HepG2 (cell line): ENCODE data around the gene SLC16A11. TPM values are rescaled to one million over a fixed set of nuclear protein-coding genes. Genes with fewer than 3 reads are reported as not detected.

Experiments
- AKAP8 ChIP-seq: sonication (generic); formaldehyde crosslinking; IDR thresholded peaks from 2 replicates; pipeline ENCODE4 v1.5.1; 2020; ENCODE audit warnings: mild to moderate bottlenecking, missing genetic modification reagents
- CBFB ChIP-seq: sonication (generic); formaldehyde crosslinking; IDR thresholded peaks from 2 replicates; pipeline ENCODE4 v1.4.0; 2020; ENCODE audit warnings: missing genetic modification reagents
- FOSL2 ChIP-seq: sonication (generic); formaldehyde crosslinking; IDR thresholded peaks from 2 replicates; pipeline ENCODE4 v1.4.0; 2020; ENCODE audit warnings: missing genetic modification reagents
- GLMP ChIP-seq: sonication (generic); formaldehyde crosslinking; IDR thresholded peaks from 2 replicates; pipeline ENCODE4 v1.9.0; 2021; ENCODE audit warnings: missing genetic modification reagents, mild to moderate bottlenecking, borderline replicate concordance
- JDP2 ChIP-seq: sonication (generic); formaldehyde crosslinking; IDR thresholded peaks from 2 replicates; pipeline ENCODE4 v1.8.1; 2022; ENCODE audit warnings: missing genetic modification reagents, borderline replicate concordance
- REST ChIP-seq, 2 experiments: IDR thresholded peaks; 2 replicates each; pipeline ENCODE4 v1.6.1; 2011 to 2012; ENCODE audit warnings: low read length in 2 of 2, borderline replicate concordance in 1 of 2, low read depth in 1 of 2, mild to moderate bottlenecking in 1 of 2, moderate library complexity in 1 of 2
- ZIK1 ChIP-seq: sonication (generic); formaldehyde crosslinking; IDR thresholded peaks from 2 replicates; pipeline ENCODE4 v1.5.0; 2020; ENCODE audit warnings: mild to moderate bottlenecking, low read depth, missing genetic modification reagents, borderline replicate concordance
- ZNF296 ChIP-seq: sonication (generic); formaldehyde crosslinking; conservative IDR thresholded peaks from 2 replicates; pipeline ENCODE4 v1.5.0; 2020; ENCODE audit warnings: mild to moderate bottlenecking, missing genetic modification reagents
- ZNF337 ChIP-seq: sonication (generic); formaldehyde crosslinking; IDR thresholded peaks from 2 replicates; pipeline ENCODE4 v1.5.1; 2020; ENCODE audit warnings: missing genetic modification reagents, low read depth, mild to moderate bottlenecking, borderline replicate concordance
- ZNF354B ChIP-seq: sonication (generic); formaldehyde crosslinking; IDR thresholded peaks from 2 replicates; pipeline ENCODE4 v1.8.0; 2022; ENCODE audit warnings: mild to moderate bottlenecking, missing genetic modification reagents
- ZNF564 ChIP-seq: sonication (generic); formaldehyde crosslinking; IDR thresholded peaks from 2 replicates; pipeline ENCODE4 v1.8.1; 2023; ENCODE audit warnings: mild to moderate bottlenecking, missing genetic modification reagents
- ZNF747 ChIP-seq: sonication (generic); formaldehyde crosslinking; IDR thresholded peaks from 2 replicates; pipeline ENCODE4 v1.8.1; 2023; ENCODE audit warnings: missing genetic modification reagents, mild to moderate bottlenecking, borderline replicate concordance
- polyA plus RNA-seq, 8 experiments: library from polyadenylated mRNA; depleted of rRNA in 3 of 8; stranded (reverse) in 7 of 8; unstranded in 1 of 8; fragments of >200 nt; fragmentation: Illumina TruSeq in 4 of 8; extraction: Trizol in 4 of 8; gene quantifications; 2 replicates each; pipeline versions ENCODE4 v1.2.1 to v1.2.3, GENCODE V29; 2011 to 2016; ENCODE audit warnings: low read depth in 4 of 8, missing spikeins in 1 of 8, mixed read lengths in 1 of 8; ENCODE audit not compliant: insufficient read depth in 1 of 8
- total RNA-seq, 5 experiments: library from RNA; depleted of rRNA; stranded (reverse); fragments of >200 nt; fragmentation: Illumina TruSeq; extraction: Trizol; gene quantifications; 2 replicates each; pipeline ENCODE4 v1.2.3, GENCODE V29; 2016; ENCODE audit warnings: low read depth in 1 of 5
- TF ChIP-seq, protein P1 (sequence below): sonication (generic); formaldehyde crosslinking; IDR thresholded peaks from 2 replicates; pipeline ENCODE4 v1.4.0; 2020; ENCODE audit warnings: low read depth, mild to moderate bottlenecking, missing genetic modification reagents
- TF ChIP-seq, protein P2 (sequence below): sonication (generic); formaldehyde crosslinking; IDR thresholded peaks from 2 replicates; pipeline ENCODE4 v1.9.0; 2021; ENCODE audit warnings: missing genetic modification reagents, borderline replicate concordance
- TF ChIP-seq, protein P3 (sequence below): sonication (generic); formaldehyde crosslinking; IDR thresholded peaks from 2 replicates; pipeline ENCODE4 v1.5.0; 2020; ENCODE audit warnings: missing genetic modification reagents
- TF ChIP-seq, protein P4 (sequence below): sonication (generic); formaldehyde crosslinking; IDR thresholded peaks from 2 replicates; pipeline ENCODE4 v1.4.0; 2020; ENCODE audit warnings: missing genetic modification reagents

SLC16A11 gene
- total and polyA plus RNA-seq, 2 of the 13 experiments (the other 11 are each of a cell fraction or from before 2014, with no cell fraction given), result not detected

GRCh38 chr17:7046127-7046724 lies 2.3 kb upstream of the SLC16A11 start (continued):
- TF ChIP-seq GLMP (CRISPR knock-in tag) (no peak), REST (IDR thresholded peaks at IDR 0.05; ENCODE audit: borderline replicate concordance in 1 of 2, low read depth in 1 of 2, low read length in 2 of 2) (no peak), ZNF564 (CRISPR knock-in tag) (no peak), CBFB (CRISPR knock-in tag) (no peak), FOSL2 (CRISPR knock-in tag) (peak; percentile 29; the same call in 1 of the 2 replicates), ZNF337 (CRISPR knock-in tag) (no peak), ZNF296 (no peak), ZNF354B (CRISPR knock-in tag) (no peak), JDP2 (no peak), ZIK1 (no peak), AKAP8 (CRISPR knock-in tag) (no peak), ZNF747 (no peak)
- TF ChIP-seq, protein P1, sequence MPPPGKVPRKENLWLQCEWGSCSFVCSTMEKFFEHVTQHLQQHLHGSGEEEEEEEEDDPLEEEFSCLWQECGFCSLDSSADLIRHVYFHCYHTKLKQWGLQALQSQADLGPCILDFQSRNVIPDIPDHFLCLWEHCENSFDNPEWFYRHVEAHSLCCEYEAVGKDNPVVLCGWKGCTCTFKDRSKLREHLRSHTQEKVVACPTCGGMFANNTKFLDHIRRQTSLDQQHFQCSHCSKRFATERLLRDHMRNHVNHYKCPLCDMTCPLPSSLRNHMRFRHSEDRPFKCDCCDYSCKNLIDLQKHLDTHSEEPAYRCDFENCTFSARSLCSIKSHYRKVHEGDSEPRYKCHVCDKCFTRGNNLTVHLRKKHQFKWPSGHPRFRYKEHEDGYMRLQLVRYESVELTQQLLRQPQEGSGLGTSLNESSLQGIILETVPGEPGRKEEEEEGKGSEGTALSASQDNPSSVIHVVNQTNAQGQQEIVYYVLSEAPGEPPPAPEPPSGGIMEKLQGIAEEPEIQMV (CRISPR knock-in tag), result no peak
- TF ChIP-seq, protein P2, sequence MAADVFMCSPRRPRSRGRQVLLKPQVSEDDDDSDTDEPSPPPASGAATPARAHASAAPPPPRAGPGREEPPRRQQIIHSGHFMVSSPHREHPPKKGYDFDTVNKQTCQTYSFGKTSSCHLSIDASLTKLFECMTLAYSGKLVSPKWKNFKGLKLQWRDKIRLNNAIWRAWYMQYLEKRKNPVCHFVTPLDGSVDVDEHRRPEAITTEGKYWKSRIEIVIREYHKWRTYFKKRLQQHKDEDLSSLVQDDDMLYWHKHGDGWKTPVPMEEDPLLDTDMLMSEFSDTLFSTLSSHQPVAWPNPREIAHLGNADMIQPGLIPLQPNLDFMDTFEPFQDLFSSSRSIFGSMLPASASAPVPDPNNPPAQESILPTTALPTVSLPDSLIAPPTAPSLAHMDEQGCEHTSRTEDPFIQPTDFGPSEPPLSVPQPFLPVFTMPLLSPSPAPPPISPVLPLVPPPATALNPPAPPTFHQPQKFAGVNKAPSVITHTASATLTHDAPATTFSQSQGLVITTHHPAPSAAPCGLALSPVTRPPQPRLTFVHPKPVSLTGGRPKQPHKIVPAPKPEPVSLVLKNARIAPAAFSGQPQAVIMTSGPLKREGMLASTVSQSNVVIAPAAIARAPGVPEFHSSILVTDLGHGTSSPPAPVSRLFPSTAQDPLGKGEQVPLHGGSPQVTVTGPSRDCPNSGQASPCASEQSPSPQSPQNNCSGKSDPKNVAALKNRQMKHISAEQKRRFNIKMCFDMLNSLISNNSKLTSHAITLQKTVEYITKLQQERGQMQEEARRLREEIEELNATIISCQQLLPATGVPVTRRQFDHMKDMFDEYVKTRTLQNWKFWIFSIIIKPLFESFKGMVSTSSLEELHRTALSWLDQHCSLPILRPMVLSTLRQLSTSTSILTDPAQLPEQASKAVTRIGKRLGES, result no peak
- TF ChIP-seq, protein P3, sequence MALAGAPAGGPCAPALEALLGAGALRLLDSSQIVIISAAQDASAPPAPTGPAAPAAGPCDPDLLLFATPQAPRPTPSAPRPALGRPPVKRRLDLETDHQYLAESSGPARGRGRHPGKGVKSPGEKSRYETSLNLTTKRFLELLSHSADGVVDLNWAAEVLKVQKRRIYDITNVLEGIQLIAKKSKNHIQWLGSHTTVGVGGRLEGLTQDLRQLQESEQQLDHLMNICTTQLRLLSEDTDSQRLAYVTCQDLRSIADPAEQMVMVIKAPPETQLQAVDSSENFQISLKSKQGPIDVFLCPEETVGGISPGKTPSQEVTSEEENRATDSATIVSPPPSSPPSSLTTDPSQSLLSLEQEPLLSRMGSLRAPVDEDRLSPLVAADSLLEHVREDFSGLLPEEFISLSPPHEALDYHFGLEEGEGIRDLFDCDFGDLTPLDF (CRISPR knock-in tag), result no peak
- TF ChIP-seq, protein P4, sequence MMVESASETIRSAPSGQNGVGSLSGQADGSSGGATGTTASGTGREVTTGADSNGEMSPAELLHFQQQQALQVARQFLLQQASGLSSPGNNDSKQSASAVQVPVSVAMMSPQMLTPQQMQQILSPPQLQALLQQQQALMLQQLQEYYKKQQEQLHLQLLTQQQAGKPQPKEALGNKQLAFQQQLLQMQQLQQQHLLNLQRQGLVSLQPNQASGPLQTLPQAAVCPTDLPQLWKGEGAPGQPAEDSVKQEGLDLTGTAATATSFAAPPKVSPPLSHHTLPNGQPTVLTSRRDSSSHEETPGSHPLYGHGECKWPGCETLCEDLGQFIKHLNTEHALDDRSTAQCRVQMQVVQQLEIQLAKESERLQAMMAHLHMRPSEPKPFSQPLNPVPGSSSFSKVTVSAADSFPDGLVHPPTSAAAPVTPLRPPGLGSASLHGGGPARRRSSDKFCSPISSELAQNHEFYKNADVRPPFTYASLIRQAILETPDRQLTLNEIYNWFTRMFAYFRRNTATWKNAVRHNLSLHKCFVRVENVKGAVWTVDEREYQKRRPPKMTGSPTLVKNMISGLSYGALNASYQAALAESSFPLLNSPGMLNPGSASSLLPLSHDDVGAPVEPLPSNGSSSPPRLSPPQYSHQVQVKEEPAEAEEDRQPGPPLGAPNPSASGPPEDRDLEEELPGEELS (CRISPR knock-in tag), result no peak
